GM21825 (cell line): ENCODE measurements around the gene LYPD6.
"Not testable (repeated sequence)": the region's sequence is repeated elsewhere in the genome, so short reads cannot be mapped to it uniquely, and the experiment has no call there.

Experiments
- ATAC-seq: cut with Tn5 transposase; IDR thresholded peaks from one replicate; pipeline ENCODE4 v1.9.1; 2021; ENCODE audit warnings: mild to moderate bottlenecking, moderate library complexity; ENCODE audit not compliant: unreplicated experiment

LYPD6 gene

GRCh38 chr2:149330127-149331022 lies at the start of gene LYPD6:
TSS of gene LYPD6 (plus strand) at chr2:149330587. CDS start at chr2:149437709, 107,122 bp downstream.
- peak; percentile 84 for ATAC-seq

- ATAC-seq = no peak
Measured at GRCh38 chr2:149281441-149281840, 48.9 kb upstream of the LYPD6 start.

GRCh38 chr2:149290662-149291061 lies 39.7 kb upstream of the LYPD6 start:
- ATAC-seq = no peak

GRCh38 chr2:149291881-149292280 lies 38.5 kb upstream of the LYPD6 start:
- no peak for ATAC-seq

GRCh38 chr2:149296031-149296430 lies 34.4 kb upstream of the LYPD6 start:
- ATAC-seq = no peak

GRCh38 chr2:149307014-149307413 lies 23.4 kb upstream of the LYPD6 start:
- ATAC-seq = no peak

- ATAC-seq = no peak
Measured at GRCh38 chr2:149310349-149310748, 20.0 kb upstream of the LYPD6 start.

GRCh38 chr2:149312039-149312438 lies 18.3 kb upstream of the LYPD6 start:
- no peak for ATAC-seq

GRCh38 chr2:149313512-149313972 lies 16.8 kb upstream of the LYPD6 start:
- ATAC-seq = peak; percentile 97

GRCh38 chr2:149314687-149315086 lies 15.7 kb upstream of the LYPD6 start:
- ATAC-seq = no peak

GRCh38 chr2:149315461-149315860 lies 14.9 kb upstream of the LYPD6 start:
- no peak for ATAC-seq

GRCh38 chr2:149318566-149318965 lies 11.8 kb upstream of the LYPD6 start:
- ATAC-seq = not testable (repeated sequence)

GRCh38 chr2:149320362-149320761 lies 10.0 kb upstream of the LYPD6 start:
- ATAC-seq = no peak

- no peak for ATAC-seq
Measured at GRCh38 chr2:149329068-149329467, 1.3 kb upstream of the LYPD6 start.

GRCh38 chr2:149329489-149330126 lies 779 bp upstream of the LYPD6 start:
- peak; percentile 15 for ATAC-seq

GRCh38 chr2:149331023-149331400 lies 625 bp downstream of the LYPD6 start:
- no peak for ATAC-seq

- no peak for ATAC-seq
Measured at GRCh38 chr2:149332364-149332763, 2.0 kb downstream of the LYPD6 start.

- no peak for ATAC-seq
Measured at GRCh38 chr2:149333636-149334035, 3.2 kb downstream of the LYPD6 start.

GRCh38 chr2:149334156-149334555 lies 3.8 kb downstream of the LYPD6 start:
- no peak for ATAC-seq

GRCh38 chr2:149339324-149339723 lies 8.9 kb downstream of the LYPD6 start:
- no peak for ATAC-seq

GRCh38 chr2:149342509-149342908 lies 12.1 kb downstream of the LYPD6 start:
- ATAC-seq = no peak

- no peak for ATAC-seq
Measured at GRCh38 chr2:149344105-149344504, 13.7 kb downstream of the LYPD6 start.
